Thoracic aorta (tissue), 2 donors: ENCODE measurements around the gene IGF1. TPM values are rescaled to one million over a fixed set of nuclear protein-coding genes. Genes with fewer than 3 reads are reported as not detected.

ENCODE experiments used
- ATAC-seq: fragments of 150-250 bp; one replicate; pipeline ENCODE4 v1.8.0; 2017; ENCODE audit warnings: low read depth; ENCODE audit not compliant: insufficient number of reproducible peaks, low FRiP score
- DNase-seq: peaks from one replicate; pipeline ENCODE4 v3.0.0-alpha.2; 2020; ENCODE audit warnings: low spot score
- H3K27ac ChIP-seq, 2 donors: fragments of 200-600 bp; sonication (generic); 1 replicate in 1 of 2; 2 replicates in 1 of 2; pipeline ENCODE4 v1.5.1; 2016; ENCODE audit warnings: mild to moderate bottlenecking in 2 of 2, moderate library complexity in 2 of 2
- H3K27me3 ChIP-seq: fragments of 200-600 bp; sonication (generic); replicated peaks from 2 replicates; pipeline ENCODE4 v1.6.0; 2016; ENCODE audit warnings: mild to moderate bottlenecking; ENCODE audit not compliant: insufficient read depth
- H3K36me3 ChIP-seq: fragments of 200-600 bp; sonication (generic); one replicate; pipeline ENCODE4 v1.5.1; 2016
- H3K4me1 ChIP-seq, 2 donors: fragments of 200-600 bp; sonication (generic); 1 replicate in 1 of 2; 2 replicates in 1 of 2; pipeline versions ENCODE4 v1.5.1 to v1.6.0; 2016; ENCODE audit warnings: low read depth in 2 of 2, mild to moderate bottlenecking in 1 of 2; ENCODE audit not compliant: control insufficient read depth in 1 of 2
- H3K4me3 ChIP-seq: fragments of 200-600 bp; sonication (generic); 2 replicates; pipeline ENCODE4 v1.5.1; 2016; ENCODE audit warnings: mild to moderate bottlenecking
- H3K9me3 ChIP-seq: fragments of 200-600 bp; sonication (generic); 2 replicates; pipeline ENCODE4 v1.5.1; 2016
- CTCF ChIP-seq: fragments of 200-600 bp; sonication (generic); IDR thresholded peaks from one replicate; pipeline ENCODE4 v1.5.1; 2019; ENCODE audit warnings: antibody characterized with exemption
- total RNA-seq, 2 donors: library from RNA; depleted of rRNA; stranded (reverse); fragments of >200 nt; gene quantifications; one replicate each; pipeline versions ENCODE4 v1.1.0 to v1.2.3, GENCODE V29; 2016

Gene IGF1
- total RNA-seq, 2 donors from 2014 or later = 37.9 to 44.0 TPM

- no peaks in the 10 kb centered on the region for H3K36me3 ChIP-seq
- no peak overlapping the region for H3K27ac ChIP-seq
- no peak overlapping the region for H3K4me3 ChIP-seq
- H3K9me3 ChIP-seq = no peaks in the 10 kb centered on the region
- H3K27me3 ChIP-seq = no peaks in the 10 kb centered on the region
- peaks cover 5 to 18% of the 10 kb centered on the region in 2 donors for H3K4me1 ChIP-seq
- TF ChIP-seq CTCF = no peak
- DNase-seq (no peak), ATAC-seq (no peak)
Observed at GRCh38 chr12:102425109-102426039, 55.0 kb downstream of the IGF1 start.

- ATAC-seq = no peak
- H3K27ac ChIP-seq = no peak overlapping the region
- no peaks in the 10 kb centered on the region for H3K9me3 ChIP-seq
- no peak for TF ChIP-seq CTCF
- H3K36me3 ChIP-seq = no peaks in the 10 kb centered on the region
- H3K4me3 ChIP-seq = no peak overlapping the region
- no peak for DNase-seq
- H3K27me3 ChIP-seq = no peaks in the 10 kb centered on the region
- peaks cover 5 to 18% of the 10 kb centered on the region in 2 donors for H3K4me1 ChIP-seq
Observed at GRCh38 chr12:102423462-102423861, 56.9 kb downstream of the IGF1 start.

GRCh38 chr12:102421802-102422583 is 58.4 kb downstream of the IGF1 start:
- DNase-seq = no peak
- no peak for TF ChIP-seq CTCF
- H3K36me3 ChIP-seq = no peaks in the 10 kb centered on the region
- peaks cover 0 to 10% of the 10 kb centered on the region in 2 donors for H3K4me1 ChIP-seq
- no peak overlapping the region for H3K4me3 ChIP-seq
- ATAC-seq = no peak
- H3K9me3 ChIP-seq = no peaks in the 10 kb centered on the region
- H3K27me3 ChIP-seq = no peaks in the 10 kb centered on the region
- H3K27ac ChIP-seq = no peak overlapping the region

- Histone ChIP-seq H3K9me3 (no peaks in the 10 kb centered on the region), H3K27me3 (no peaks in the 10 kb centered on the region), H3K4me1 (no peaks in the 10 kb centered on the region), H3K27ac (no peak overlapping the region), H3K4me3 (no peak overlapping the region), H3K36me3 (no peaks in the 10 kb centered on the region)
- no peak for DNase-seq
- no peak for ATAC-seq
- no peak for TF ChIP-seq CTCF
Observed at GRCh38 chr12:102419094-102419764, 61.1 kb downstream of the IGF1 start.

- TF ChIP-seq CTCF = no peak
- no peak overlapping the region for H3K27ac ChIP-seq
- DNase-seq = no peak
Observed at GRCh38 chr12:102417055-102417454, 63.3 kb downstream of the IGF1 start.

More at GRCh38 chr12:102417055-102417454, 63.3 kb downstream of the IGF1 start:
- Histone ChIP-seq H3K36me3 (no peaks in the 10 kb centered on the region), H3K4me3 (no peak overlapping the region), H3K4me1 (no peaks in the 10 kb centered on the region), H3K9me3 (no peaks in the 10 kb centered on the region), H3K27me3 (no peaks in the 10 kb centered on the region)
- ATAC-seq = no peak
